ENCODE measurements around the gene DNAH2. TPM values are rescaled to one million over a fixed set of nuclear protein-coding genes. Genes with fewer than 3 reads are reported as not detected.

DNAH2 gene
- total RNA-seq, 1 experiment from 2014 or later, result 0.17 TPM

DNA sequence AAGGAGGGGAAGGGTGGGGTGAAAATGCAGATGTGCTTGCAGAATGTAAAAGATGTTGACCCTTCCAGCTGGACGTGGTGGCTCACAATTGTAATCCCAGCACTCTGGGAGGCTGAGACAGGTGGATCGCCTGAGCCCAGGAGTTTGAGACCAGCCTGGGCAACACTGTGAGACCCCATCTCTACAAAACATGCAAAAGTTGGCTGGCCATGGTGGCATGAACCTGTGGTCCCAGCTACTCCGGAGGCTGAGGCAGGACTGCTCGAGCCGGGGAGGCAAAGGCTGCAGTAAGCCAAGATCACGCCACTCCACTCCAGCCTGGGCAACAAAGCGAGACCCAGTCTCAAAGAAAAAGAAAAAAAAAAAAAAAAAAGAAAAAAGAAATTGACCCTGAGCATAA, 49.1 kb upstream of the DNAH2 start:
- H3K4me3 Mint-ChIP-seq, result no peak overlapping the region
- DNase-seq (ENCODE audit: low spot score), result no peak
- ChIA-PET POLR2A (no interaction called here), CTCF (interaction anchor here (2.0 kb wide), 1 partner anchor 79 kb away, joined by 6 read pairs; no protein-coding TSS in a partner anchor)
- ATAC-seq, result no peak
- TF ChIP-seq SMAD3 (CRISPR knock-in tag; IDR thresholded peaks at IDR 0.05; ENCODE audit: borderline replicate concordance) (no peak), TCF7 (CRISPR knock-in tag; IDR thresholded peaks at IDR 0.05; ENCODE audit: low read depth) (no peak), EMX1 (CRISPR knock-in tag; IDR thresholded peaks at IDR 0.05) (no peak), ZNF121 (CRISPR knock-in tag; IDR thresholded peaks at IDR 0.05) (peak; percentile 97)
- H3K36me3 Mint-ChIP-seq, result peaks cover 56% of the 10 kb centered on the region
- no peak overlapping the region for H3K27ac Mint-ChIP-seq
- H3K9me3 Mint-ChIP-seq, result peaks cover 4% of the 10 kb centered on the region
- no peaks in the 10 kb centered on the region for H3K27me3 Mint-ChIP-seq (ENCODE audit: low read depth)
- H3K4me1 Mint-ChIP-seq, result peaks cover 12% of the 10 kb centered on the region

DNA sequence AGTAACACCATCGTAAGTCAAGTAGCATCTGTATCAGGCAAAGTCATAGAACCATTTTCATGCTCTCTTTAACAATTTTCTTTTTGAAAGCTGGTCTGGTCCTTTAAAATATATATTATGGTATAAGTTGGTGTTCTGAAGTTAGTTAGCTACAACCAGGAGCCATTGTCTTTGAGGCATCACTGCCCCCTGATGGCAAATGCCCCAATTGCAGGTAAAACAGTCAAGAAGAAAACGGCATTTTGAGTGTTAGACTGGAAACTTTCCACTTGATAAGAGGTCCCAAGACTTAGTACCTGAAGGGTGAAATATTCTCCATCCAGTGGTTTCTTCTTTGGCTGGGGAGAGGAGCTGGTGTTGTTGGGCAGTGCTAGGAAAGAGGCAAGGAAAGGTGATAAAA, 44.3 kb upstream of the DNAH2 start:
- no peak overlapping the region; the same call in 1 of the 2 replicates for H3K27ac Mint-ChIP-seq
- TF ChIP-seq, protein P1, sequence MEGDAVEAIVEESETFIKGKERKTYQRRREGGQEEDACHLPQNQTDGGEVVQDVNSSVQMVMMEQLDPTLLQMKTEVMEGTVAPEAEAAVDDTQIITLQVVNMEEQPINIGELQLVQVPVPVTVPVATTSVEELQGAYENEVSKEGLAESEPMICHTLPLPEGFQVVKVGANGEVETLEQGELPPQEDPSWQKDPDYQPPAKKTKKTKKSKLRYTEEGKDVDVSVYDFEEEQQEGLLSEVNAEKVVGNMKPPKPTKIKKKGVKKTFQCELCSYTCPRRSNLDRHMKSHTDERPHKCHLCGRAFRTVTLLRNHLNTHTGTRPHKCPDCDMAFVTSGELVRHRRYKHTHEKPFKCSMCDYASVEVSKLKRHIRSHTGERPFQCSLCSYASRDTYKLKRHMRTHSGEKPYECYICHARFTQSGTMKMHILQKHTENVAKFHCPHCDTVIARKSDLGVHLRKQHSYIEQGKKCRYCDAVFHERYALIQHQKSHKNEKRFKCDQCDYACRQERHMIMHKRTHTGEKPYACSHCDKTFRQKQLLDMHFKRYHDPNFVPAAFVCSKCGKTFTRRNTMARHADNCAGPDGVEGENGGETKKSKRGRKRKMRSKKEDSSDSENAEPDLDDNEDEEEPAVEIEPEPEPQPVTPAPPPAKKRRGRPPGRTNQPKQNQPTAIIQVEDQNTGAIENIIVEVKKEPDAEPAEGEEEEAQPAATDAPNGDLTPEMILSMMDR (IDR thresholded peaks at IDR 0.05), result peak; percentile 58
- no peak for TF ChIP-seq RELA (CRISPR knock-in tag; IDR thresholded peaks at IDR 0.05; ENCODE audit: borderline replicate concordance)
- CTCF ChIA-PET, result interaction anchor here (0.6 to 4.8 kb wide), 29 partner anchors 9 to 269 kb away, joined by 3 to 74 read pairs (median 5); partner anchors contain the start of genes ATP1B2, EFNB3, FXR2 and MPDU1
- no peaks in the 10 kb centered on the region; the same call in 1 of the 2 replicates for H3K27me3 Mint-ChIP-seq (ENCODE audit: low read depth)
- no peak overlapping the region for H3K4me3 Mint-ChIP-seq
- peaks cover 10% of the 10 kb centered on the region for H3K9me3 Mint-ChIP-seq
- peaks cover 64% of the 10 kb centered on the region for H3K36me3 Mint-ChIP-seq
- POLR2A ChIA-PET, result interaction anchor here (0.6 to 2.4 kb wide), 4 partner anchors 9 to 16 kb away, joined by 3 to 12 read pairs (median 4); partner anchors contain the start of gene TP53
- DNase-seq (ENCODE audit: low spot score) (peak; percentile 78), ATAC-seq (no peak)
- H3K4me1 Mint-ChIP-seq, result peaks cover 31% of the 10 kb centered on the region

DNA sequence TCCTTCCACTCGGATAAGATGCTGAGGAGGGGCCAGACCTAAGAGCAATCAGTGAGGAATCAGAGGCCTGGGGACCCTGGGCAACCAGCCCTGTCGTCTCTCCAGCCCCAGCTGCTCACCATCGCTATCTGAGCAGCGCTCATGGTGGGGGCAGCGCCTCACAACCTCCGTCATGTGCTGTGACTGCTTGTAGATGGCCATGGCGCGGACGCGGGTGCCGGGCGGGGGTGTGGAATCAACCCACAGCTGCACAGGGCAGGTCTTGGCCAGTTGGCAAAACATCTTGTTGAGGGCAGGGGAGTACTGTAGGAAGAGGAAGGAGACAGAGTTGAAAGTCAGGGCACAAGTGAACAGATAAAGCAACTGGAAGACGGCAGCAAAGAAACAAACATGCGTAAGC, 42.6 kb upstream of the DNAH2 start:
- peaks cover 51% of the 10 kb centered on the region for H3K36me3 Mint-ChIP-seq
- no peak overlapping the region for H3K4me3 Mint-ChIP-seq
- CTCF ChIA-PET, result interaction anchor here (0.7 to 4.8 kb wide), 5 partner anchors 12 to 72 kb away, joined by 3 to 74 read pairs (median 5); partner anchors contain the start of genes ATP1B2, TP53 and WRAP53

More for the DNA sequence above, 42.6 kb upstream of the DNAH2 start:
- ATAC-seq, result no peak
- peak overlapping the region; percentile 80; the same call in 1 of the 2 replicates for H3K27ac Mint-ChIP-seq
- H3K9me3 Mint-ChIP-seq, result peaks cover 10% of the 10 kb centered on the region
- DNase-seq (ENCODE audit: low spot score), result no peak
- H3K4me1 Mint-ChIP-seq, result peaks cover 44% of the 10 kb centered on the region
- no peaks in the 10 kb centered on the region; the same call in 1 of the 2 replicates for H3K27me3 Mint-ChIP-seq (ENCODE audit: low read depth)
- TF ChIP-seq, protein P2, sequence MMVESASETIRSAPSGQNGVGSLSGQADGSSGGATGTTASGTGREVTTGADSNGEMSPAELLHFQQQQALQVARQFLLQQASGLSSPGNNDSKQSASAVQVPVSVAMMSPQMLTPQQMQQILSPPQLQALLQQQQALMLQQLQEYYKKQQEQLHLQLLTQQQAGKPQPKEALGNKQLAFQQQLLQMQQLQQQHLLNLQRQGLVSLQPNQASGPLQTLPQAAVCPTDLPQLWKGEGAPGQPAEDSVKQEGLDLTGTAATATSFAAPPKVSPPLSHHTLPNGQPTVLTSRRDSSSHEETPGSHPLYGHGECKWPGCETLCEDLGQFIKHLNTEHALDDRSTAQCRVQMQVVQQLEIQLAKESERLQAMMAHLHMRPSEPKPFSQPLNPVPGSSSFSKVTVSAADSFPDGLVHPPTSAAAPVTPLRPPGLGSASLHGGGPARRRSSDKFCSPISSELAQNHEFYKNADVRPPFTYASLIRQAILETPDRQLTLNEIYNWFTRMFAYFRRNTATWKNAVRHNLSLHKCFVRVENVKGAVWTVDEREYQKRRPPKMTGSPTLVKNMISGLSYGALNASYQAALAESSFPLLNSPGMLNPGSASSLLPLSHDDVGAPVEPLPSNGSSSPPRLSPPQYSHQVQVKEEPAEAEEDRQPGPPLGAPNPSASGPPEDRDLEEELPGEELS (CRISPR knock-in tag; IDR thresholded peaks at IDR 0.05), result no peak
- TF ChIP-seq, protein P3, sequence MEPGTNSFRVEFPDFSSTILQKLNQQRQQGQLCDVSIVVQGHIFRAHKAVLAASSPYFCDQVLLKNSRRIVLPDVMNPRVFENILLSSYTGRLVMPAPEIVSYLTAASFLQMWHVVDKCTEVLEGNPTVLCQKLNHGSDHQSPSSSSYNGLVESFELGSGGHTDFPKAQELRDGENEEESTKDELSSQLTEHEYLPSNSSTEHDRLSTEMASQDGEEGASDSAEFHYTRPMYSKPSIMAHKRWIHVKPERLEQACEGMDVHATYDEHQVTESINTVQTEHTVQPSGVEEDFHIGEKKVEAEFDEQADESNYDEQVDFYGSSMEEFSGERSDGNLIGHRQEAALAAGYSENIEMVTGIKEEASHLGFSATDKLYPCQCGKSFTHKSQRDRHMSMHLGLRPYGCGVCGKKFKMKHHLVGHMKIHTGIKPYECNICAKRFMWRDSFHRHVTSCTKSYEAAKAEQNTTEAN (CRISPR knock-in tag; IDR thresholded peaks at IDR 0.05), result no peak
- TF ChIP-seq PRRX2 (CRISPR knock-in tag; IDR thresholded peaks at IDR 0.05), result no peak
- TF ChIP-seq NFE2L1 (CRISPR knock-in tag; IDR thresholded peaks at IDR 0.05), result no peak
- TF ChIP-seq ATF1 (CRISPR knock-in tag; IDR thresholded peaks at IDR 0.05), result no peak
- TF ChIP-seq, protein P4, sequence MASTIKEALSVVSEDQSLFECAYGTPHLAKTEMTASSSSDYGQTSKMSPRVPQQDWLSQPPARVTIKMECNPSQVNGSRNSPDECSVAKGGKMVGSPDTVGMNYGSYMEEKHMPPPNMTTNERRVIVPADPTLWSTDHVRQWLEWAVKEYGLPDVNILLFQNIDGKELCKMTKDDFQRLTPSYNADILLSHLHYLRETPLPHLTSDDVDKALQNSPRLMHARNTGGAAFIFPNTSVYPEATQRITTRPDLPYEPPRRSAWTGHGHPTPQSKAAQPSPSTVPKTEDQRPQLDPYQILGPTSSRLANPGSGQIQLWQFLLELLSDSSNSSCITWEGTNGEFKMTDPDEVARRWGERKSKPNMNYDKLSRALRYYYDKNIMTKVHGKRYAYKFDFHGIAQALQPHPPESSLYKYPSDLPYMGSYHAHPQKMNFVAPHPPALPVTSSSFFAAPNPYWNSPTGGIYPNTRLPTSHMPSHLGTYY (CRISPR knock-in tag; IDR thresholded peaks at IDR 0.05), result no peak
- POLR2A ChIA-PET, result interaction anchor here (0.9 to 4.0 kb wide), 2 partner anchors 12 to 47 kb away, joined by 3 to 29 read pairs; partner anchors contain the start of genes SAT2, TP53 and WRAP53
